ENCODE data around the gene MINK1.

Gene MINK1

DNA sequence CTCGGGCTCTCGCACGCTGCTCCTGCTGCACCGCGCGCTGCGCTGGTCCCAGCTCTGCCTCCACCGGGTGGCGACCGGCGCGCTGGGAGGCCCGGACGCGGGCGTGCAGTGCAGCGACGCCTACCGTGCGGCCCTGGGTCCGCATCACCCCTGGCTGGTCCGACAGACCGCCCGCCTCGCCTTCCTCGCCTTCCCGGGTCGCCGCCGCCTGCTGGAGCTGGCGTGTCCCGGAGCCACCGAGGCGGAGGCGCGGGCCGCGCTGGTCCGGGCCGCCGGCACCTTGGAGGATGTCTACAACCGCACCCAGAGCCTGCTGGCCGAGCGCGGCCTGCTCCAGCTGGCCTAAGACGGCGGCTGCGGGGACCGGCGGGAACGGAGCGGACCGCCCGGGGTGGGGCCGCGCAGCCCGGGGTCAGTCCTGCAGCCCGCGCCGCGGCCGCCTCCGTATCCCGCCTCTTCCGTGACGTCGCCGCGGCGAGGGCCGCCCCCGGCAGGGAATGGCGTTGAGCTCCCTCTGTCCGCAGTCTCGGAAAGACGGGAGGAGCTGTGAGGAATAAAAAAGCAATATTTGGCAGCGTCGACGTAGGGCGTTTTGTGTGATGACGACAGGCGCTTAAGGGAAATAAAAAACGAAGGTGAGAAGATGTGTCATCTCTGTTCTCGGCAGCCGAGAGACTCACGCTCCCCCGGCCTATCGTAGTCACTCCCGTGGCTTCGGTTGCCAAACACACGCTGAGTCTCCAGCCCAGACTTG is 43.0 kb upstream of the MINK1 start (continued):
- TF ChIP-seq ZNF404 (tag by site-specific recombination; IDR thresholded peaks at IDR 0.05) (no peak), ZFP3 (tag by site-specific recombination; IDR thresholded peaks at IDR 0.05; ENCODE audit: low read depth) (no peak), ZNF155 (tag by site-specific recombination; IDR thresholded peaks at IDR 0.05) (no peak), ZNF175 (tag by site-specific recombination; IDR thresholded peaks at IDR 0.05) (no peak), ZNF600 (tag by site-specific recombination; IDR thresholded peaks at IDR 0.05) (peak; percentile 76), ZNF623 (tag by site-specific recombination; IDR thresholded peaks at IDR 0.05) (no peak), FEZF1 (tag by site-specific recombination; IDR thresholded peaks at IDR 0.05) (no peak), KLF8 (tag by site-specific recombination; IDR thresholded peaks at IDR 0.05) (peak; percentile 62; the same call in 1 of the 2 replicates), MZF1 (tag by site-specific recombination; IDR thresholded peaks at IDR 0.05; ENCODE audit: borderline replicate concordance) (no peak), ZNF394 (tag by site-specific recombination; IDR thresholded peaks at IDR 0.05; ENCODE audit: borderline replicate concordance) (peak; percentile 27; the same call in 1 of the 2 replicates), ZNF423 (tag by site-specific recombination; IDR thresholded peaks at IDR 0.05) (peak; percentile 74), BCL11A (tag by site-specific recombination; IDR thresholded peaks at IDR 0.05; ENCODE audit: low read depth) (0 out of 2 replicates have a peak, but pooled peaks have one; percentile 12), ZNF416 (tag by site-specific recombination; IDR thresholded peaks at IDR 0.05) (no peak), ZNF274 (IDR thresholded peaks at IDR 0.05; ENCODE audit: low read length) (no peak), ZNF274 (tag by site-specific recombination; IDR thresholded peaks at IDR 0.05; ENCODE audit: borderline replicate concordance) (no peak), KLF1 (tag by site-specific recombination; IDR thresholded peaks at IDR 0.05) (no peak; the same call in 1 of the 2 replicates), ZNF311 (tag by site-specific recombination; IDR thresholded peaks at IDR 0.05; ENCODE audit: borderline replicate concordance) (no peak), SCRT2 (tag by site-specific recombination; IDR thresholded peaks at IDR 0.05) (no peak), ZNF610 (tag by site-specific recombination; IDR thresholded peaks at IDR 0.05; ENCODE audit: borderline replicate concordance) (0 out of 2 replicates have a peak, but pooled peaks have one; percentile 42), ZNF544 (tag by site-specific recombination; IDR thresholded peaks at IDR 0.05) (no peak), ZNF335 (tag by site-specific recombination; conservative IDR thresholded peaks at IDR 0.05) (peak; percentile 80), ZFP41 (tag by site-specific recombination; IDR thresholded peaks at IDR 0.05; ENCODE audit: borderline replicate concordance) (no peak)
- TF ChIP-seq, protein P1, sequence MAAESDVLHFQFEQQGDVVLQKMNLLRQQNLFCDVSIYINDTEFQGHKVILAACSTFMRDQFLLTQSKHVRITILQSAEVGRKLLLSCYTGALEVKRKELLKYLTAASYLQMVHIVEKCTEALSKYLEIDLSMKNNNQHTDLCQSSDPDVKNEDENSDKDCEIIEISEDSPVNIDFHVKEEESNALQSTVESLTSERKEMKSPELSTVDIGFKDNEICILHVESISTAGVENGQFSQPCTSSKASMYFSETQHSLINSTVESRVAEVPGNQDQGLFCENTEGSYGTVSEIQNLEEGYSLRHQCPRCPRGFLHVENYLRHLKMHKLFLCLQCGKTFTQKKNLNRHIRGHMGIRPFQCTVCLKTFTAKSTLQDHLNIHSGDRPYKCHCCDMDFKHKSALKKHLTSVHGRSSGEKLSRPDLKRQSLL (tag by site-specific recombination; IDR thresholded peaks at IDR 0.05): 0 out of 2 replicates have a peak, but pooled peaks have one; percentile 30
- TF ChIP-seq, protein P2, sequence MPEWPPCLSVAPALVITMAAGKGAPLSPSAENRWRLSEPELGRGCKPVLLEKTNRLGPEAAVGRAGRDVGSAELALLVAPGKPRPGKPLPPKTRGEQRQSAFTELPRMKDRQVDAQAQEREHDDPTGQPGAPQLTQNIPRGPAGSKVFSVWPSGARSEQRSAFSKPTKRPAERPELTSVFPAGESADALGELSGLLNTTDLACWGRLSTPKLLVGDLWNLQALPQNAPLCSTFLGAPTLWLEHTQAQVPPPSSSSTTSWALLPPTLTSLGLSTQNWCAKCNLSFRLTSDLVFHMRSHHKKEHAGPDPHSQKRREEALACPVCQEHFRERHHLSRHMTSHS (tag by site-specific recombination; IDR thresholded peaks at IDR 0.05): no peak
- TF ChIP-seq, protein P3, sequence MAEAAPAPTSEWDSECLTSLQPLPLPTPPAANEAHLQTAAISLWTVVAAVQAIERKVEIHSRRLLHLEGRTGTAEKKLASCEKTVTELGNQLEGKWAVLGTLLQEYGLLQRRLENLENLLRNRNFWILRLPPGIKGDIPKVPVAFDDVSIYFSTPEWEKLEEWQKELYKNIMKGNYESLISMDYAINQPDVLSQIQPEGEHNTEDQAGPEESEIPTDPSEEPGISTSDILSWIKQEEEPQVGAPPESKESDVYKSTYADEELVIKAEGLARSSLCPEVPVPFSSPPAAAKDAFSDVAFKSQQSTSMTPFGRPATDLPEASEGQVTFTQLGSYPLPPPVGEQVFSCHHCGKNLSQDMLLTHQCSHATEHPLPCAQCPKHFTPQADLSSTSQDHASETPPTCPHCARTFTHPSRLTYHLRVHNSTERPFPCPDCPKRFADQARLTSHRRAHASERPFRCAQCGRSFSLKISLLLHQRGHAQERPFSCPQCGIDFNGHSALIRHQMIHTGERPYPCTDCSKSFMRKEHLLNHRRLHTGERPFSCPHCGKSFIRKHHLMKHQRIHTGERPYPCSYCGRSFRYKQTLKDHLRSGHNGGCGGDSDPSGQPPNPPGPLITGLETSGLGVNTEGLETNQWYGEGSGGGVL (tag by site-specific recombination; IDR thresholded peaks at IDR 0.05): no peak
- TF ChIP-seq, protein P4, sequence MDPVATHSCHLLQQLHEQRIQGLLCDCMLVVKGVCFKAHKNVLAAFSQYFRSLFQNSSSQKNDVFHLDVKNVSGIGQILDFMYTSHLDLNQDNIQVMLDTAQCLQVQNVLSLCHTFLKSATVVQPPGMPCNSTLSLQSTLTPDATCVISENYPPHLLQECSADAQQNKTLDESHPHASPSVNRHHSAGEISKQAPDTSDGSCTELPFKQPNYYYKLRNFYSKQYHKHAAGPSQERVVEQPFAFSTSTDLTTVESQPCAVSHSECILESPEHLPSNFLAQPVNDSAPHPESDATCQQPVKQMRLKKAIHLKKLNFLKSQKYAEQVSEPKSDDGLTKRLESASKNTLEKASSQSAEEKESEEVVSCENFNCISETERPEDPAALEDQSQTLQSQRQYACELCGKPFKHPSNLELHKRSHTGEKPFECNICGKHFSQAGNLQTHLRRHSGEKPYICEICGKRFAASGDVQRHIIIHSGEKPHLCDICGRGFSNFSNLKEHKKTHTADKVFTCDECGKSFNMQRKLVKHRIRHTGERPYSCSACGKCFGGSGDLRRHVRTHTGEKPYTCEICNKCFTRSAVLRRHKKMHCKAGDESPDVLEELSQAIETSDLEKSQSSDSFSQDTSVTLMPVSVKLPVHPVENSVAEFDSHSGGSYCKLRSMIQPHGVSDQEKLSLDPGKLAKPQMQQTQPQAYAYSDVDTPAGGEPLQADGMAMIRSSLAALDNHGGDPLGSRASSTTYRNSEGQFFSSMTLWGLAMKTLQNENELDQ (tag by site-specific recombination; IDR thresholded peaks at IDR 0.05; ENCODE audit: low read depth): no peak
- TF ChIP-seq, protein P5, sequence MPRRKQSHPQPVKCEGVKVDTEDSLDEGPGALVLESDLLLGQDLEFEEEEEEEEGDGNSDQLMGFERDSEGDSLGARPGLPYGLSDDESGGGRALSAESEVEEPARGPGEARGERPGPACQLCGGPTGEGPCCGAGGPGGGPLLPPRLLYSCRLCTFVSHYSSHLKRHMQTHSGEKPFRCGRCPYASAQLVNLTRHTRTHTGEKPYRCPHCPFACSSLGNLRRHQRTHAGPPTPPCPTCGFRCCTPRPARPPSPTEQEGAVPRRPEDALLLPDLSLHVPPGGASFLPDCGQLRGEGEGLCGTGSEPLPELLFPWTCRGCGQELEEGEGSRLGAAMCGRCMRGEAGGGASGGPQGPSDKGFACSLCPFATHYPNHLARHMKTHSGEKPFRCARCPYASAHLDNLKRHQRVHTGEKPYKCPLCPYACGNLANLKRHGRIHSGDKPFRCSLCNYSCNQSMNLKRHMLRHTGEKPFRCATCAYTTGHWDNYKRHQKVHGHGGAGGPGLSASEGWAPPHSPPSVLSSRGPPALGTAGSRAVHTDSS (tag by site-specific recombination; IDR thresholded peaks at IDR 0.05): peak; percentile 34; the same call in 1 of the 2 replicates
- TF ChIP-seq, protein P6, sequence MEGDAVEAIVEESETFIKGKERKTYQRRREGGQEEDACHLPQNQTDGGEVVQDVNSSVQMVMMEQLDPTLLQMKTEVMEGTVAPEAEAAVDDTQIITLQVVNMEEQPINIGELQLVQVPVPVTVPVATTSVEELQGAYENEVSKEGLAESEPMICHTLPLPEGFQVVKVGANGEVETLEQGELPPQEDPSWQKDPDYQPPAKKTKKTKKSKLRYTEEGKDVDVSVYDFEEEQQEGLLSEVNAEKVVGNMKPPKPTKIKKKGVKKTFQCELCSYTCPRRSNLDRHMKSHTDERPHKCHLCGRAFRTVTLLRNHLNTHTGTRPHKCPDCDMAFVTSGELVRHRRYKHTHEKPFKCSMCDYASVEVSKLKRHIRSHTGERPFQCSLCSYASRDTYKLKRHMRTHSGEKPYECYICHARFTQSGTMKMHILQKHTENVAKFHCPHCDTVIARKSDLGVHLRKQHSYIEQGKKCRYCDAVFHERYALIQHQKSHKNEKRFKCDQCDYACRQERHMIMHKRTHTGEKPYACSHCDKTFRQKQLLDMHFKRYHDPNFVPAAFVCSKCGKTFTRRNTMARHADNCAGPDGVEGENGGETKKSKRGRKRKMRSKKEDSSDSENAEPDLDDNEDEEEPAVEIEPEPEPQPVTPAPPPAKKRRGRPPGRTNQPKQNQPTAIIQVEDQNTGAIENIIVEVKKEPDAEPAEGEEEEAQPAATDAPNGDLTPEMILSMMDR (tag by site-specific recombination; IDR thresholded peaks at IDR 0.05): peak; percentile 92
- TF ChIP-seq, protein P7, sequence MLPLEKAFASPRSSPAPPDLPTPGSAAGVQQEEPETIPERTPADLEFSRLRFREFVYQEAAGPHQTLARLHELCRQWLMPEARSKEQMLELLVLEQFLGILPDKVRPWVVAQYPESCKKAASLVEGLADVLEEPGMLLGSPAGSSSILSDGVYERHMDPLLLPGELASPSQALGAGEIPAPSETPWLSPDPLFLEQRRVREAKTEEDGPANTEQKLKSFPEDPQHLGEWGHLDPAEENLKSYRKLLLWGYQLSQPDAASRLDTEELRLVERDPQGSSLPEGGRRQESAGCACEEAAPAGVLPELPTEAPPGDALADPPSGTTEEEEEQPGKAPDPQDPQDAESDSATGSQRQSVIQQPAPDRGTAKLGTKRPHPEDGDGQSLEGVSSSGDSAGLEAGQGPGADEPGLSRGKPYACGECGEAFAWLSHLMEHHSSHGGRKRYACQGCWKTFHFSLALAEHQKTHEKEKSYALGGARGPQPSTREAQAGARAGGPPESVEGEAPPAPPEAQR (tag by site-specific recombination; IDR thresholded peaks at IDR 0.05): 0 out of 2 replicates have a peak, but pooled peaks have one; percentile 12
